AG20443 (cell line): ENCODE data around the gene RHO.

ENCODE experiments used
- DNase-seq: peaks from one replicate; pipeline ENCODE4 v3.0.0; 2012; ENCODE audit warnings: low spot score, mixed read lengths

Gene RHO

DNA sequence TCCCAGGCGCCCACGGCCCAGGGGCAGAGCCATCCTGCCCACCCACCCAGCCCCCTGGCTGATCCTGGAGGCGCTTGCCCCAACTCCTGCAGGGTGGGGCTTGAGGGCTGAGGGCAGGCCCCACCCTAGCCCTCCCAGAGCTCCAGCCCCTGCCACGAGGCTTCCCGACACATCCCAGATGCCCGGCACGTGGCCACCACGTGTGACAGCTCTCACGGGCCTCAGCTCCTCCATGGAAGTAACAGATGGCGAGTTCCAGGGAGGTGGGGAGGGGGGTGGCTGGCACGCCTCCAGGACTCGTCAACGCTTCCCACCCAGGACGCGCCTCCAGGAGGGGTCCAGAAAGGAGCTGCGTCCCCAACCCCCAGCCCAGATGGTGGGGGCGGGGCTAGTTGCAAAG lies 48.9 kb downstream of the RHO start:
- no peak for DNase-seq

DNA sequence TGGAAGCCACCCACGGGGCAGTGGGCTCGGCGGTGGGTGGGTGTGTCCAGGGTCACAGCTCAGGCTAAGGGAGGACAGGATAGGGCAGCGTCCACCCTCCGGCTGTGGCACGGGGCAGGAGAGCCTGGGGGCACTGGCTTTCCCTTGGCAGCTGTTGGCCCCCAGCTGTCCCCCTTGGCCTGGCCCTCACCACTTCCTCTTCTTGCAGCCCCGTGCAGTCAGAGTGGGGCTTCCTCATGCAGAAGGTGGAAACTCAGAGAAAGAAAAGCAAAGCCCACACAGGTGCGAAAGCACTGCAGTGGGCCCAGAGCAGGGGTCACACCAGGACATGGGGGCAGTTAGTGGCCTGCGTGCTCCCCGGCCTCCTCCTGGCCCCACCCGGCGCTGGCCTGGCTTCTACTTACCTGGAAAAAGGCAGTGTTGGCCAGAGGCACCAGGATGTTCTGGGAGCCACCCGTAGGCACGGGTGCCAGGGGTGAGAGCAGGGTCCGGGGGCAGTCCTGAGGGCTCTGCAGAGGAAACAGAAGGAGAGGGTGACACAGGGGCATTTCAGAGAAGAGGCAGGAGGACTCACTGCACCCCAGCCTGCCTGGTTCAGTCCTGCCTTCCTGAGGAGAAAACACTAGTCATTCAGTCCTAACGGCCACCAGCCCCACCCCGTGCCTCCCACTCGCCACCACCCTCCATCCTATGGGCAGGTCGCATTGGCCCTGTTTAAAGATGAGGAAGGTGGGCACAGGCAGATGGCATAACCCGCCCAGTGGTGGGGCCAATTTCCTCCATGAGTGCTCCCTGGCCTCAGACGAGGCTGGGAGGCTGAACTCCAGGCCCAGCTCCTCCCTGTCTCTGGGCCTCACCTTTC lies 49.7 kb downstream of the RHO start:
- no peak for DNase-seq

DNA sequence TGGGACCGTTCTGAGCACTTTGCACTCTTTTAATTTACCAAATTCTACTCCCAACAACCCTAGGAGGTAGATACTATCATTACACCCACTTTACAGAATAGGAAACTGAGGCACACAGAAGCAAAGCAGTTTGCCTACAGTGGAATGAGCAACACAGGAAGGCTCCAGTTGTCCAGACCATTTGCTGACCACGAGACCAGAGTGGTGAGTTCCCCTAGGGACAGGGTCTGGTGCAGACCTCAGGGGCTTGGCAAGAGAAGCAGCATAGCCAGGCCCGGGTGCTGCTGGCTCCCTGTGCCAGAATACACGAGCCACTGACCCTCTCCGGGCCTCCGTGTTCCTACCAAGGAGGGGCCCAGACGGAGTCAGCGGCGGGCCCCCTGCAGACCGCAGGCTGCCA lies 51.6 kb downstream of the RHO start:
- DNase-seq = no peak

DNA sequence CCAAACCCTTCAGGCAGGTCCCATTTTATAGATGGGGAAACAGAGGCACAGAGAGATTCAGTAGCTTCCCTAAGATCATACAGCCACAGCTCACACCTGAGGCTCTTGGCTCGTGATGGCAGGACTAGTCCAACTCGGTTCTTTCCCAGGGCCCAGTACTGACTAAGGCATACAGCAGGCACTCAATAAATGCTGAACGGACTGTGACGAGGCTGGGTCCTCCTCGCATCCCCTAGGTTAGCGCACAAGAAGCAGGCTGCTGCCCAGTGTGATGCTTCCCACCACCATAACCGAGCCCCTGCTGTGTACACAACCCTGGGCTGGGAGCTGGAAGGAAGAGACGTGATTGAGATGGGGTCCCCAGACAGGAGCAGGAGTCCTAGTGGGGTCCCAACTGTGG lies 53.2 kb downstream of the RHO start:
- DNase-seq = no peak

DNA sequence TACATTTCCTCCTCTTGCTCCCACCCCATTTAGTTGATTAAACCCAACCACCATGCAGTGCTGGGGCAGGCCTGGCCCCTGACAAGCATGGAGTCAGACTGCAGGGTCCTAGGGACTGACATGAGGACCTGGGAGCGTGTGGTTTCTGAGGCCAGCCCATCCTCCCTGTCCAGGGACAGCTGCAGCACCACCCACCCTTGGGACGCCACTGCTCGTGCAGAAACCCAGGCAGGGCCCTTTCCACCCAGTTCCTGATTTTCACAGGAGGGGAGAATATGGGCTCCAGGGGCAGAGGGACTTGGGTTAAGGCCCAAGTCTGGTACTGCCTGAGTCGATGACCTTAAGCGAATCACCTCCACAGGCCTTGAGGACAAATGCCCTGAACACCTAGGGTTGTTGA lies 54.4 kb downstream of the RHO start:
- no peak for DNase-seq

DNA sequence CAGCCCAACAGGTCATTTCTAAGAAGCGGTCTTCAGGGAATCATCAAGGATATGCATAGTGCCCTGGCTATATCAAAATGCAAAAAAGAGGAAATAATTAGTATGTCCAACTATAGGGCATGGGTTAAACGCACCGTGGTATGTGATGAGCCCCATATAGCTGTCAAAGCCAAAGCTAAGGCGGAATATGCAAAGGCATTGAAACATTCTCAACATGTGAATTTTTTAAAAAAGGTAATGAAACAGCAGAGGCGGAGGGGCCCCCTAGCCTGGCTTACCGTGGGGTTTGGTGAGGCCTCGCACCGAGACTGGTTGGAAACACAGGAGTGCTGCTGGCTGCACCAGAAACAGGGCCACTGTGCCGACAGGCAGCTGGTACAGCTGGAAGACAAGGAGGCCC lies 54.9 kb downstream of the RHO start:
- DNase-seq = no peak

DNA sequence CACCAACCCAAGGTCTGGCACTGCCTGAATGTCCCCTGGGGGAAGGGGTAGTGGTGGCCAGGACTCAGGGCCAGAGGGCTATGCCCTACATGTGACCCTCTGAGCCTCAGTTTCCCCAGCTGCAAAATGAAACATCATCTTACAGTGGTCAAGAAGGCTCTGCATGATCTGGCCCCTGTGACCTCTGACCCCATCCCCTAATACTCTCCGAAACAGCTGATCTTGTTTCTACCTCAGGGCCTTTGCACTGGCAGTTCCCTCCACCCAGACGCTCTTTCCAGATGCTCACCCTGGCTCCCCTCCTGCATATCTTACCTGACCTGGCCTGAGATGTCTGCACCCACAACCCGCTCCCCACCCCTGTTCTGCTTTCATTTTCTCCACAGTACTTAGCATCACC lies 56.2 kb downstream of the RHO start:
- no peak for DNase-seq
